Measurements from ENCODE around the gene RBP4. TPM values are rescaled to one million over a fixed set of nuclear protein-coding genes. Genes with fewer than 3 reads are reported as not detected.
"Not testable (repeated sequence)": the region's sequence is repeated elsewhere in the genome, so short reads cannot be mapped to it uniquely, and the experiment has no call there.

The RBP4 gene
- total RNA-seq, 1 experiment from 2014 or later = 0.56 TPM

GRCh38 chr10:93566435-93567276 is 34.4 kb downstream of the RBP4 start, which contains the start of gene FFAR4:
Gene FFAR4, plus strand, starts transcription at chr10:93566665. Its CDS starts 56 bp downstream, at chr10:93566721.
- no peak for DNase-seq (ENCODE audit: low spot score)

GRCh38 chr10:93565446-93565845 is 35.6 kb downstream of the RBP4 start:
- no peak for DNase-seq (ENCODE audit: low spot score)

- DNase-seq (ENCODE audit: low spot score) = no peak
Measured at GRCh38 chr10:93560541-93560940, 40.5 kb downstream of the RBP4 start.

- no peak for DNase-seq (ENCODE audit: low spot score)
Measured at GRCh38 chr10:93559490-93559889, 41.5 kb downstream of the RBP4 start.

- DNase-seq (ENCODE audit: low spot score) = peak; percentile 53
Measured at GRCh38 chr10:93554760-93555432, 46.1 kb downstream of the RBP4 start.

- no peak for DNase-seq (ENCODE audit: low spot score)
Measured at GRCh38 chr10:93554316-93554663, 46.7 kb downstream of the RBP4 start.

GRCh38 chr10:93553482-93554315 is 47.3 kb downstream of the RBP4 start:
- no peak for DNase-seq (ENCODE audit: low spot score)

- DNase-seq (ENCODE audit: low spot score) = no peak
Measured at GRCh38 chr10:93552780-93553179, 48.3 kb downstream of the RBP4 start.

GRCh38 chr10:93550606-93551005 is 50.4 kb downstream of the RBP4 start:
- DNase-seq (ENCODE audit: low spot score) = no peak

GRCh38 chr10:93548376-93549071 is 52.5 kb downstream of the RBP4 start:
- DNase-seq (ENCODE audit: low spot score) = no peak

- no peak for DNase-seq (ENCODE audit: low spot score)
Measured at GRCh38 chr10:93547522-93547921, 53.5 kb downstream of the RBP4 start.

- not testable (repeated sequence) for DNase-seq (ENCODE audit: low spot score)
Measured at GRCh38 chr10:93546995-93547394, 54.0 kb downstream of the RBP4 start.

GRCh38 chr10:93542358-93542791 is 58.7 kb downstream of the RBP4 start:
- DNase-seq (ENCODE audit: low spot score) = no peak

Other genes starting within 250 kb of the RBP4 start
- 30.2 and 31.1 TPM in 2 replicates for gene MYOF, start 118.9 kb downstream of the RBP4 start, total RNA-seq (2014; rRNA removed; shearing (Covaris generic))
- gene CEP55, start 104.6 kb downstream of the RBP4 start, total RNA-seq (2014; rRNA removed; shearing (Covaris generic)) = 62.2 and 69.9 TPM in 2 replicates
- gene FFAR4, start 34.6 kb downstream of the RBP4 start, total RNA-seq (2014; rRNA removed; shearing (Covaris generic)) = not detected in 2 replicates
- gene PDE6C, start 11.3 kb upstream of the RBP4 start, total RNA-seq (2014; rRNA removed; shearing (Covaris generic)) = not detected in 2 replicates
- gene FRA10AC1, start 101.4 kb upstream of the RBP4 start, total RNA-seq (2014; rRNA removed; shearing (Covaris generic)) = 0.74 and 2.0 TPM in 2 replicates
- 0.08 TPM in 1 of 2 replicates, not detected in the other for gene LGI1, start 156.7 kb upstream of the RBP4 start, total RNA-seq (2014; rRNA removed; shearing (Covaris generic))